Breast epithelium (tissue), 3 donors: Measurements from ENCODE around the gene MEF2D.

Experiments used
- POLR2A ChIP-seq: fragments of 450-650 bp; IDR thresholded peaks from one replicate; pipeline ENCODE4 v1.6.1; 2016; ENCODE audit warnings: antibody characterized with exemption, mild to moderate bottlenecking, moderate library complexity
- TF ChIP-seq, protein P1 (sequence below), 3 donors: fragments of 450-650 bp; IDR thresholded peaks; one replicate each; pipeline ENCODE4 v1.5.1; 2016 to 2017; ENCODE audit warnings: antibody characterized with exemption in 3 of 3, mild to moderate bottlenecking in 3 of 3, moderate library complexity in 3 of 3

DNA sequence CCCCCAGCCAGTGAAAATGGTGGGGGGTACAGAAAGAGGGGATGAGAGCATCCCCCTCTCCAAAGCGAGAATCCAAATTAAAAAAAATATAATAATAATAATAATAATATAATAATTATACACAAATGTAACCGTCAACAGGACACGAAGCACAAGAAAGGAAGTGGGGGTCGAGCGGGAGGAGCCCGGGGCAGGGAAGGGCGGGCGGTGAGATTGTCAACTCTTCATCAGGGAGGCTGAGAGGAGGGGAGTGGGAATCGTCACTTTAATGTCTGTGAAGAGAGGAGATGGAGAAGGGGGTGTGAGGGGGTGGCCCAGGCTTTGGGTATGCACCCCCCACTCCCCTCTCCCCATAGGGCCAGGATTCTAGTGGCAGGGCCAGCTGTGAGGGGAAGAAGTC, 33.2 kb downstream of the MEF2D start:
- TF ChIP-seq, protein P1, sequence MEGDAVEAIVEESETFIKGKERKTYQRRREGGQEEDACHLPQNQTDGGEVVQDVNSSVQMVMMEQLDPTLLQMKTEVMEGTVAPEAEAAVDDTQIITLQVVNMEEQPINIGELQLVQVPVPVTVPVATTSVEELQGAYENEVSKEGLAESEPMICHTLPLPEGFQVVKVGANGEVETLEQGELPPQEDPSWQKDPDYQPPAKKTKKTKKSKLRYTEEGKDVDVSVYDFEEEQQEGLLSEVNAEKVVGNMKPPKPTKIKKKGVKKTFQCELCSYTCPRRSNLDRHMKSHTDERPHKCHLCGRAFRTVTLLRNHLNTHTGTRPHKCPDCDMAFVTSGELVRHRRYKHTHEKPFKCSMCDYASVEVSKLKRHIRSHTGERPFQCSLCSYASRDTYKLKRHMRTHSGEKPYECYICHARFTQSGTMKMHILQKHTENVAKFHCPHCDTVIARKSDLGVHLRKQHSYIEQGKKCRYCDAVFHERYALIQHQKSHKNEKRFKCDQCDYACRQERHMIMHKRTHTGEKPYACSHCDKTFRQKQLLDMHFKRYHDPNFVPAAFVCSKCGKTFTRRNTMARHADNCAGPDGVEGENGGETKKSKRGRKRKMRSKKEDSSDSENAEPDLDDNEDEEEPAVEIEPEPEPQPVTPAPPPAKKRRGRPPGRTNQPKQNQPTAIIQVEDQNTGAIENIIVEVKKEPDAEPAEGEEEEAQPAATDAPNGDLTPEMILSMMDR (IDR thresholded peaks at IDR 0.05): no peak
- no peak for TF ChIP-seq POLR2A
